C1 segment of cervical spinal cord (tissue), 14 donors: ENCODE results near the gene C19orf33.
A peak's percentile ranks its signal among the peaks of the same experiment; 100 is the strongest.
"Not testable (repeated sequence)": the region's sequence is repeated elsewhere in the genome, so short reads cannot be mapped to it uniquely, and the experiment has no call there.

Experiments used
- DNase-seq, 14 donors: peaks; one replicate each; lab custom pipeline; 2025; lab: John Stamatoyannopoulos, UW

Gene C19orf33

GRCh38 chr19:38336638-38337359 lies 32.7 kb downstream of the C19orf33 start:
- peak; percentile 26 to 91 (median 81) for DNase-seq

- DNase-seq: no peak
Observed at GRCh38 chr19:38337360-38337653, 33.3 kb downstream of the C19orf33 start.

GRCh38 chr19:38339011-38339410 lies 35.0 kb downstream of the C19orf33 start:
- DNase-seq: not testable (repeated sequence)

- no peak for DNase-seq
Observed at GRCh38 chr19:38340927-38341326, 36.9 kb downstream of the C19orf33 start.

GRCh38 chr19:38346837-38347236 lies 42.8 kb downstream of the C19orf33 start:
- DNase-seq: no peak

- no peak for DNase-seq
Observed at GRCh38 chr19:38350883-38351282, 46.8 kb downstream of the C19orf33 start.

- no peak for DNase-seq
Observed at GRCh38 chr19:38351865-38352395, 47.9 kb downstream of the C19orf33 start.

- no peak for DNase-seq
Observed at GRCh38 chr19:38352611-38353010, 48.6 kb downstream of the C19orf33 start.
